GM08714 (cell line): ENCODE results near the gene AP1G1.
A peak's percentile ranks its signal among the peaks of the same experiment; 100 is the strongest.

Source experiments
- H3K4me3 ChIP-seq: fragments of 200-500 bp; sonication (Bioruptor generic); 2 replicates; pipeline ENCODE4 v1.5.1; 2014; ENCODE audit warnings: mild to moderate bottlenecking, low read length, inconsistent platforms
- ZNF274 ChIP-seq: IDR thresholded peaks from 2 replicates; pipeline ENCODE4 v1.6.1; 2012; ENCODE audit warnings: mild to moderate bottlenecking, low read depth, low read length

The AP1G1 gene

GRCh38 chr16:71746442-71747046 lies 62.1 kb downstream of the AP1G1 start:
- TF ChIP-seq ZNF274, result no peak

GRCh38 chr16:71738855-71739254 lies 69.8 kb downstream of the AP1G1 start:
- H3K4me3 ChIP-seq, result no peak overlapping the region
- TF ChIP-seq ZNF274, result no peak

More at GRCh38 chr16:71746442-71747046, 62.1 kb downstream of the AP1G1 start:
- H3K4me3 ChIP-seq, result no peak overlapping the region

- no peak for TF ChIP-seq ZNF274
- no peak overlapping the region for H3K4me3 ChIP-seq
These were observed 71.1 kb downstream of the AP1G1 start for GRCh38 chr16:71737501-71737900.

GRCh38 chr16:71734511-71734910 lies 74.1 kb downstream of the AP1G1 start:
- TF ChIP-seq ZNF274, result no peak
- no peak overlapping the region for H3K4me3 ChIP-seq

- TF ChIP-seq ZNF274, result no peak
- no peak overlapping the region for H3K4me3 ChIP-seq
These were observed 76.0 kb downstream of the AP1G1 start for GRCh38 chr16:71732587-71732986.

GRCh38 chr16:71727551-71728324 lies 80.9 kb downstream of the AP1G1 start:
- H3K4me3 ChIP-seq, result no peak overlapping the region
- no peak for TF ChIP-seq ZNF274

- H3K4me3 ChIP-seq, result no peak overlapping the region
- TF ChIP-seq ZNF274, result no peak
These were observed 81.9 kb downstream of the AP1G1 start for GRCh38 chr16:71726476-71727315.

- H3K4me3 ChIP-seq, result peak within 1 kb of the TSS; percentile 90; the same call in 1 of the 2 replicates
These were observed 84.3 kb downstream of the AP1G1 start, which contains the start of gene PHLPP2 for GRCh38 chr16:71724320-71724751. Gene PHLPP2 (minus strand): TSS chr16:71724701. CDS start chr16:71714795, 9,906 bp downstream.

GRCh38 chr16:71723537-71724319 lies 84.9 kb downstream of the AP1G1 start:
- no peak for TF ChIP-seq ZNF274
- peak overlapping the region; percentile 90; the same call in 1 of the 2 replicates for H3K4me3 ChIP-seq

More at GRCh38 chr16:71724320-71724751, 84.3 kb downstream of the AP1G1 start, which contains the start of gene PHLPP2:
- no peak for TF ChIP-seq ZNF274

GRCh38 chr16:71722801-71723536 lies 85.7 kb downstream of the AP1G1 start:
- TF ChIP-seq ZNF274, result no peak
- H3K4me3 ChIP-seq, result peak overlapping the region; percentile 90

- H3K4me3 ChIP-seq, result no peak overlapping the region
- no peak for TF ChIP-seq ZNF274
These were observed 87.4 kb downstream of the AP1G1 start for GRCh38 chr16:71721066-71721740.

GRCh38 chr16:71712501-71712900 lies 96.1 kb downstream of the AP1G1 start:
- no peak overlapping the region for H3K4me3 ChIP-seq
- no peak for TF ChIP-seq ZNF274
